ENCODE measurements around the gene TNFSF10. TPM values are rescaled to one million over a fixed set of nuclear protein-coding genes. Genes with fewer than 3 reads are reported as not detected.

TNFSF10 gene
- total RNA-seq, 1 donor from 2014 or later: 4.7 TPM

Small RNA genes lying within 50 kb of the gene (small RNA-seq; reads per million reads assigned to genes)
- gene AC007919.1: not detected

Other genes starting within 250 kb of the TNFSF10 start
- gene GHSR, start 75.0 kb downstream of the TNFSF10 start, total RNA-seq: not detected
- 8.4 TPM for gene NCEH1, start 187.6 kb upstream of the TNFSF10 start, total RNA-seq
- gene ECT2, start 227.3 kb upstream of the TNFSF10 start, total RNA-seq: 12.6 TPM

Measured in occipital lobe (tissue), 2 donors.